ENCODE results near the gene RAP1GAP. TPM values are rescaled to one million over a fixed set of nuclear protein-coding genes. Genes with fewer than 3 reads are reported as not detected.
"Not testable (repeated sequence)": the region's sequence is repeated elsewhere in the genome, so short reads cannot be mapped to it uniquely, and the experiment has no call there.

Gene RAP1GAP
- total RNA-seq, 1 donor from 2014 or later = 18.8 TPM

DNA sequence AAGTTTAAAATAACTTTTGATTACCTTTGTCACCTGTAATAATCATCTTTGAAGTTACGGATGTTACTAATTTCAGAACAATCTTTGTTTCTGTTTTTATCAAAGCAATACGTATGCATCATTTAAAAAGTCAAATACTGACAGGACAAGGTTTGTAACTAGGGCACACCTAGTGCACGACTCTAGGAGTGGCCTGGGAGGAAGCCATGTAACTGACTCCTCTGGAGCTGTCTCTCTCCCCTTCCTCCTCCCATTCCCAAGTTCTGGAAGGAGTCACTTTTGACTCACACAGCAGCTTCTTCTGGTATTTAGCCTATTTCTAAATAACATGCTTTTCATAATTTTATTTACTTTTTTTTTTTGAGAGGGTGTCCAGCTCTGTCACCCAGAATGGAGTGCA, 11.8 kb upstream of the RAP1GAP start:
- FAIRE-seq (no peak), DNase-seq (ENCODE audit: low spot score in 2 of 2) (no peak)

DNA sequence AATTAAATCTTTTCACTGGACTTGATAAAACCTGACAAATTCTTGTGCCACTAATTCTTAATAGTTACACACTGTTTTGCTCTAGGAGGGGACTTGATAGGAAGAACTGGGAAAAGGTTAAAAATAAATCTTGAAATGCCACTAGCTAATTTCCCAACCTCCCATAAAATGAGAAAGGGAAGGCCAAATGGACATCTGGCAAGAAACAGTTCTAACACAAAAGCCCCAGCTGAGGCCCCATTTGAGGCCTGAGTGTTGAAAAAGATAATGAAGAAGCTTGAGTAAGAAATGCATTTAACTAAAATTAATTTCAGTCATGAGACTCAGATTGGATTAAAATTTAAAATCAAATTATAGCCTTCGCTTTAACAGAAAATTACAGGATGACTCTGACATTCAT, 11.2 kb upstream of the RAP1GAP start:
- no peak for DNase-seq (ENCODE audit: low spot score in 2 of 2)
- no peak for FAIRE-seq

DNA sequence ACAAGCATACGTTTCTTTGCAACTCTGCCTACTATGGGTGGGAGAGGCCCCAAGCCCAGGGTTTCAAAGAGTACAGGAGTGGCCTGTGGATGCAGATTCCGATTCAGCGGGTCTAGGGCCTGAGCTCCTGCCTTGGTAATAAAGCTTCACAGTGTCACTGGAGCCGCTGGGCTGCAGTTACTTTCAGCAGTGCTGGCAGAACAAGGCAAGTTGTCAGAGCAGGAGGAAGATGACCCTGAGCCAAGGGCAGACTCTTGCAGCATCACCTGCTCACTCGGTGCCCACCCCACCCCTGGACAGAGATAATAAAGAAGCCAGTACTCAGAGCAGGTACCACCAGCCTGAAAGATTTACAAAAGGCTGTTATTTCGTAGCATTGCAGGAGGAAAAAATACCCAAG, 8.0 kb upstream of the RAP1GAP start:
- FAIRE-seq (no peak), DNase-seq (ENCODE audit: low spot score in 2 of 2) (no peak)

DNA sequence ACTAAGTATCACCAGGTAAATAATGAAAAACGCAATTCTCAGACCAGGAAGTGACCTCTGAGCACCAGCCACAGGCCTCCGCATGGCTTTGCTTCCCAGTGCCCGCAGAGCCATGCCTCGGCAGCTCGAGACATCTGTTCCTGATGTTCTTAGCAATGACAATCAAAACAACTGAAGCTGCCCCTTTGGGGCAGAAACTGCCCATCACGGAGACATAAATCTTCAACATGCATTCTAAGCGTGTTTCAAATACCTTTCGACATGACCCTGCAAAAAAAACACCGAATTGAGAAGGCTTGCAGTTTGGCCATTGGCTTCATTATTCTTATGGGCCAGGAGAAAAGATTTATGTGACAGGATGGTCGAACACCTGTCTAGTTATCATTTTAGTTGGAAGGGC, 5.8 kb upstream of the RAP1GAP start:
- DNase-seq (ENCODE audit: low spot score in 2 of 2) = no peak
- FAIRE-seq = no peak

DNA sequence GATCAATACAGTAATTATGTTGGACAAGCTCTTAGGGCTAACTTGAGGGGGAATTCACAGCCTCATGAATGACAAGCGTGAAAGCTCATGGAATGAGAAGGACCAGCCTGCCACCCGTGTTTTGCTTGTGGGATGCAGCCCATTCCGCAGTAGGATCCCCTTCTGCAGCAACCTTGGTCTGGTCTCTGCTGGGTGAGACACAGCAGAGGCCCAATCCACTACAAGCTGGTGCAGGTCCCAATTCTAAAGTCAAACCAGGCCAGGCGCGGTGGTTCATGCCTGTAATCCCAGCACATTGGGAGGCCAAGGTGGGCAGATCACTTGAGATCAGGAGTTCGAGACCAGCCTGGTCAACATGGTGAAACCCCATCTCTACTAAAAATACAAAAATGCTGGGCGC, 4.7 kb upstream of the RAP1GAP start:
- FAIRE-seq = not testable (repeated sequence)

DNA sequence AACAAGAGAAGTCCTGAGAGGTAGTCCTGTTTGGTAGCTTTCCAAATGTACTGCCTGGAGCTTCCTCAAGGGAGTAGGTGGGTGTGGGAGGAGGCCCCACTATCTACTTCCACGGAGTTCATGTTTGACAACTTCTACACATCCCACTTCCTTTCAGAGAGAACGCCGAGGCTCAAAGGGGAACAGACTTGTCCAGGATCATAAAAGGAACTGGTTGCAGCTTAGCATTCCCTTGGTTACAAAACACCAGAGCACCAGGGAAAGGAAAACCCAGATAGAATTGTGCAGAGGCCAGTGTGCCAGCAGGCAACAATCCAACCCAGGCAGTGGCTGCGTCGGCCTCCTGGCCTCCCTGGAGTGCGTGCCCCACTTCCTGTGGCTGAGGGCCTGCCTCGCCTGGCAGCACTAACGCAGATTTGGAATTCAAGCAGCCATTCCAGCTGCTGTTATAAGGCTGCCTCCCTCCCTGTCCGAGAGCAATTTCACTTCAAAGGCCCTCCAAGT, 4.2 kb upstream of the RAP1GAP start:
- no peak for FAIRE-seq

More for the DNA sequence above, 4.7 kb upstream of the RAP1GAP start:
- DNase-seq (ENCODE audit: low spot score in 2 of 2) = not testable (repeated sequence)

DNA sequence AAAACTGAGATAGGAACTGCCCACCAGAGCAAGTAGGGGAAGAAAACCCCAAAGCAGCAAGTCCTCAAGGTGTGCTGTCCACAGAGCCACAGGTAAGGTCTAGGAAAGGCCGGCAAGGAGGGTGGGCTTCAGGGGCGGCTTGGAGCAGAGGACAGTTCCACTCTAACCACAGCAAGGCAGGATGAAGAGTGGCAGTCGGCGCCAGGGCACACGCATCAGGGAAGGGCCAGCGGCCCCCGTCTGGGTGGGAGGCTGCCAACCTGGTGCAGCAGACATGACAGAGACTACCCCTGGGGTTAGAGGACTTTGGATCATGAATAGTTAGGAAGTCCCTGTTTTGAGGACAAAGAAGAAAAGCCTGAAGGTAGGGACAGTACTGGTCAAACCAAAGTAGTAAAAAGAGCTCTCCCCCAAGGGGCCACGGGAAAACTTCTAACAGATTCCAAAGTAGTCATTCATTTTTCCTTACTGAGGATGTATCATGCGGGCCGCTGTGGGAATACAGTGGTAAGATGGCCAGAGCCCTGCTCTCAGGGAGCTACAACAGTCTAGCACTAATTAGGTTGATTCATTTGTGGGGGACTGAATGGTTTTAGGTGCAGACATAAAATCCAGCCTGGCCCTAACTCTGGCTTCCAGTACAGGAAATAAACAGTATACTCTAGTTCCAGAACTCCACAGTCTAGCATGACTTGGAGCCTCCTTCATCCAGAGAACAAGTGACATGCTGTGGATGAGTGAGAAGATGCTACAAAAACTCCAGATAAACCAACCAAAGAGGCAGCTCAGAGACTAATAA, 3.5 kb upstream of the RAP1GAP start:
- DNase-seq (ENCODE audit: low spot score in 2 of 2) (no peak), FAIRE-seq (no peak)

More for the DNA sequence above, 4.2 kb upstream of the RAP1GAP start:
- DNase-seq (ENCODE audit: low spot score in 2 of 2) = peak in 1 of 2 donors; percentile 33

DNA sequence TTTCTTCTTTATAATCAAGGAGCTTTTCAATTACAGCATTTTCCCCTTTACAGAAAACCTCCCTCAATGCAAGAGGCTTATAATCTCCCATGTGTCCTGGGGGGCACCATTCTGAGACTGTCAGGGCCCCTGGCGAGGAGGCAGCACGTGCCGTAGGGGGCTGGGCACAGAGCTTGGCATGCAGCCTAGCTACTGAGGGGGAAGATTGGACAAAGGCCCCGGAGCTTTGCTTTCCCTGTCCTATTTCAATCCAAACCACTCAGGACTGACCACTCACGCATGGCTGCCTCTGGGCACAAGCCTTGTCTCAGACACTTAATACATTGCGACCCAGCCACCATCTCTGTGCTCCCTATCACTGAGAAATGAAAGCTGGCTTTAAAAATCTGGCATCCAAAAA, 2.8 kb upstream of the RAP1GAP start:
- FAIRE-seq (no peak), DNase-seq (ENCODE audit: low spot score in 2 of 2) (no peak)

DNA sequence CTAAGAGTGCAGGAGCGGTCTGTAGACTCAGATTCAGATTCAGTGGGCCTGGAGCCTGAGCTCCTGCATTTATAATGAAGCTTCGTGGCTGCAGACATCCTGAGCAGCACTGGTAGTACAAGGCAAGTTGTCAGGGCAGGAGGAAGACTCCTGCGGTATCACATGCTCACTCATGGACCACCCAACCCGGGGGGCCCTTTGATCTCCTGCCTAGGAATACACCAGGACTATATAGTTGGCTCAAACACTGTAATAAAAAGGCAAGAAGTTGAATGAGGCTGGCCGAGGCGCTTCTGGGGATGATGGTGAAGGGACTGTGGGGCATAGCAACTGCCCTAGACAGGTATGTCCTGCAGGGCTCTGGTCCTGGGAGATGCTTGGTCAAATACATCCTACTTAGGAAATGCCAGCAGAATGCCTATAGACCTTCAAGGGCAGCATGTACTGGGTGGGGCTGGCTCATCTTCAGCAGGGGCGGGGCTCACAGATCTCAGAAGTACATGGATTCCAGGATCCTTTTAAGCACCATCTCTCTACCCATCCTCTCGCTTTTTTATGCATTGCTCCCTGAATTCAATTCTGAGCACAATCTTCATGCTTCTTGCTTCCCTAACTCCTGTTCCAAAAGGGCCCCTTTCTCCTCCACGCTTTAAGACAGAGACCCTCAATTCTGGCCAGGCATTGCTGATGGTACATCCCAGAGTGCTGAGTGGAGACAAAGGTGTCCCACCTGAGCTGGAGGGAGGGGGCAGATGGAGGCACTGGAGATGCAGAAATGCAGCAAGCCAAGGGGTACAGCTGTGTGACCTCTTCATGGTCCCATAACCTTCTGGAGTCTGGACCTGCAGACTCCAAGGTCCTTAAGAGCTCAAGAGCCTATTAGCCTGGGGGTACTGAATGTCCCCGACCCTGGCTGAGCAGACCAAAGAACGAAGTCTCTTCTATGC, 2.1 kb upstream of the RAP1GAP start:
- FAIRE-seq (no peak), DNase-seq (ENCODE audit: low spot score in 2 of 2) (no peak)

DNA sequence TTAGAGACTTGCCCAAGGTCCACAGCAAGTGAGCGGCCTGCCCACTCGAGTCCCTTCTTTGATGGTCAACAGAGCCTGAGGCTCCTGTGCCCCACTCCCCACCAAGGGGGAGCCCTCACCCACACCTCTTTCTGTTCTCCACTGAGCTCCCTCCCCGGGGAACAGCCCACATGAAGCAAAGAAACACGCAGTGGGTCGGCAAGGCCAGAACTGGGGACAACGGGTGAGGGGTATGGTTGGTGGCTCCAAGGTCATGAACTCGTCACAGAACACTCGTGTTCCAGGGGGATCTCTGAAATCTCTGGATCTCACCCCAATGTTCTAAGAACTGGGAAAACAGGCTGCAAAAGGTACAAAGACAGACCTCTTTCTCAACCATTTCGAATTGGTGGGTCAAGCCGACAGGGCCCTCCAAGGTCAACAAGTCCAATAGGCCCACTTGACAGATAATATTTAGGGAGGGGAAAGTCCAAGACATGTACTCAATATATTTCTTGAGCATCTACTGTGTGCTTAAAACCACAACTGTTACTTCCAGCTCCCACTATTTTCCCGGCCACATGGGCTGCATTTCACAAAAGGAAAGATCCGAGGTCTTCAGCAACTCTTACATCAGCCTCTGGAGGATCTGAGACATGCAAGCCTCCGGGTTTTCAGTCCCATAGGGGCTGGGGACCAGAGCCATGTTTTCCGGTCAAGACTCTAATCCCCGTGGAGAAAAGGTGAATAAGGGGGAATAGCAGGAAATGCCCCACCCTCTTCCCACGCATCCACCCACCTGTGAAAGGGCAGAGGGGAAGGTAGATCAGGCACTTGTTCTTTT, 1.1 kb upstream of the RAP1GAP start:
- FAIRE-seq (no peak), DNase-seq (ENCODE audit: low spot score in 2 of 2) (peak in 1 of 2 donors; percentile 12)

DNA sequence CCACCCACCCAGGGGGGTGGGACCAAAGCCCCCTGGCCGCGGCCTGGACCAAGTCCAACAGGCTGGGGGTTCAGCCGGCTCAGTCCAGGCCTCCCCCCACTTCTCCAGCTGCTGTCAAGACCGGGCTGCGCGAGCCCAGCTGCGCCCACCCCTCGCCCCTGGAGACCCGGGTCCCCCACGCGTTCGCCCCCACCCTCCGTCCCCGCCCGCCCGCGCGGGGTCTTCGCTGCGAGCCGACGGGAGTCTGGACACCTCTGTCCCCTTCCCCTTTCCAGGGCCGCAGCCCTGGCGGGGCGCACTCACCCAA, 253 bp downstream of the RAP1GAP start:
- no peak for DNase-seq (ENCODE audit: low spot score in 2 of 2)
- no peak for FAIRE-seq

DNA sequence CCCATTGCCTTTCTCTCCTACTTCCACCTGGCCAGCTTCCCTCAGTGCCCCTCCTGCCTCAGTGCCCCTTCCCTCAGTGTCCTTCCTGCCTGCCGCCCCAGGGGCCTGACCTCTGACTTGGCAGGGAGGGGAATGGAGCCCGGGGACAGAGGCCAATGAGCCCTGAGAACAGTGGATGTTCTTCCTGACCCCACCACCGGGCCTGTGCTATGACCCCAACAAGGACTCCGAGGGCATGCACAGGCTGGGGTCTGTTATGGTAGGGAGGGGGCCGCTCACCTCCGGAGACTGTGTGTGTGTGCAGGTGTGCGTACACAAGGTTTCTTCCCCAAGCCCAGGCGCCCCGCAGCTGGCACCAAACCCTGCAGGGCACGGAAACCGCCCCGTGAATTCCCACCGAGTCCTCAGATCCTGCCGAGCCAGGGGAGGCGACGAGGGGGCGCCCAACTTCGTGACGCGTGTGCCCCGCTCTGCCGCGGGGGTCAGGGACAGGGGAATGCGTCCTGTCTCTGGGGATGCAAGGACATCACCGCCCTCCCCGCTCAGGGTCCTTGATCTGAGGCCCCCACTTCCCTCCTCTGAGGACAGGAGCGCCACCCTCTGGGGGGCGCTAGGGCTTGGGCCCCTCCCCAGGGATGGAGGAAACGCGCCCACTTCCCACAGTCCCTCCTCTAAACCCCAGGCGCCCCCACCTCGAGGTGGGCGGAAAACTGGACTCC, 766 bp downstream of the RAP1GAP start:
- no peak for FAIRE-seq
- peak in 1 of 2 donors; percentile 32 for DNase-seq (ENCODE audit: low spot score in 2 of 2)

DNA sequence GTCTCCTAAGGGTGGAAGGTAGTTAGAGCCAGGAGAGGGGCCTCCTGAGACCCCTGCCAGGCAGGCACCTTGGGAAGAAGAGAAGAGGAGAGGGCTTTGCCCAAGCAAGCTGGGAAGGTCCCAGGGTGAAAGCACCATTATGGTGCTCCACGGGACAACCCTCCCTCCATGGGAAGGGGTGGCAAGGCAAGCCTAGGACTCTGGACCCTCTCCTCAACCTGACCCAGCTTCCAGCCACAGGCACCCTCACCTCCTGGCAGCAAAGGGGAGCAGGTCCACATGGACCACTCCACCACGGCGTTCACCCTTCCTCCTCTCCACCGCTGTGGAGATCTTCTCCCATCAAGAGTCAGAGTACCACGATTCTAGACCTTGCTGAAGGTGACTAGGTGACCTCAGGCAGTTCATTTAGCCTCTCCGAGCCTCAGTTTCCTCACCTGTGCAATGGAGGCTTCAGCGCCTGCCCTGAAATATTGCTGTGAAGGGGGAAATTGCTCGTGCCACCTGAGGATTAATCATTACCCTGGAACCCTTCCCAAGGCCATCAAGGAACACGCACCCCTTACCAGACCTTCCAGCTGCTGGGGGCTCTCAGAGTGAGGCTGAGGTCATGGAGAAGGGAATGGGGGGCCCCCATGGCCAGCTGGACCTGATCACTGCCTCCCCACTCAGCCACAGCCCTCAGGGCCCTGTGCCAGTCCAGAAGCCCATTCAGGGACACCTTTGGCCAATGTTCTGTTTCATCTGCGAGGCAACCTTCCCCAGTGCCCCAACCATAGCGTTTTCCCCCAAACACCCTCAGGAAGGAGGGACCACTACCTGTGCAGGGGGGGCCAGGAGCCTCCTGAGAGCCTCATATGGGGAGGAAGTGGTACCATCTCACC, 1.6 kb downstream of the RAP1GAP start:
- FAIRE-seq = no peak
- DNase-seq (ENCODE audit: low spot score in 2 of 2) = no peak

DNA sequence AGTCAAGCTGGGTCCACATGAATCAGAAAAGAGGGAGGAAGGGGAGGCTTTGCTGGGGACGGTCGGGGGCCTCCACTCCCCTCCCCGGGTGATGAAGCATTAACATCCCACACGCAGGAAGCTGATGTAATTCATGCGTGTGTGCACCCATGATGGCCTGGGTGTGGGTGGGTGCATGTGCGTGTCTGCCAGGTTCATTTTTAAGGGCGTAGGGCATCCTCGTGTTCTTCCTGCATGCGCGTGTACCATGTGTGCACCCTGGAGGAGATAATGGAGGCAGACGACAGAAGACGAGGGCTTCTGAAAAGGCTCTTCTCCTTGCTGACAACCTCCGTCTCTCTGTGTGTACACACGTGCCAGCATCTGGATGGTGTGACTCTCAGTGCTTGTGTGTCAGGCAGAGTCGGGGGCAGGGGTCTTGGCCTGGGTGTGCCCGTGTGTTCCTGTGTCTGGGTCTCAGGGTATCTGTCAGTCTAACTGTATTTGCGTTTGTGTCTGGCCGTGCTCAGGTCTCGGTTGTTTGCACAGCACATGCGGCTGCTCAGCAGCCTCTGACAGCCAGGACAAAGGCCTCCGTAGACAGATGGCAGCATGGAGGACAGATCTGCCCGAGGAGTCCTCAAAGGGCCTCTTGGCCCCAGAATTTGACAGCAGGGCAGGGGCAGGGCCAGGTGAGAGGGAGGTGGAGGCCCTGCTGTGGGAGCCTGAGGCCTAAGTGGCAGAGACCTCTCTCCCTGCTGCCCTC, 2.4 kb downstream of the RAP1GAP start:
- DNase-seq (ENCODE audit: low spot score in 2 of 2) = no peak
- FAIRE-seq = no peak

DNA sequence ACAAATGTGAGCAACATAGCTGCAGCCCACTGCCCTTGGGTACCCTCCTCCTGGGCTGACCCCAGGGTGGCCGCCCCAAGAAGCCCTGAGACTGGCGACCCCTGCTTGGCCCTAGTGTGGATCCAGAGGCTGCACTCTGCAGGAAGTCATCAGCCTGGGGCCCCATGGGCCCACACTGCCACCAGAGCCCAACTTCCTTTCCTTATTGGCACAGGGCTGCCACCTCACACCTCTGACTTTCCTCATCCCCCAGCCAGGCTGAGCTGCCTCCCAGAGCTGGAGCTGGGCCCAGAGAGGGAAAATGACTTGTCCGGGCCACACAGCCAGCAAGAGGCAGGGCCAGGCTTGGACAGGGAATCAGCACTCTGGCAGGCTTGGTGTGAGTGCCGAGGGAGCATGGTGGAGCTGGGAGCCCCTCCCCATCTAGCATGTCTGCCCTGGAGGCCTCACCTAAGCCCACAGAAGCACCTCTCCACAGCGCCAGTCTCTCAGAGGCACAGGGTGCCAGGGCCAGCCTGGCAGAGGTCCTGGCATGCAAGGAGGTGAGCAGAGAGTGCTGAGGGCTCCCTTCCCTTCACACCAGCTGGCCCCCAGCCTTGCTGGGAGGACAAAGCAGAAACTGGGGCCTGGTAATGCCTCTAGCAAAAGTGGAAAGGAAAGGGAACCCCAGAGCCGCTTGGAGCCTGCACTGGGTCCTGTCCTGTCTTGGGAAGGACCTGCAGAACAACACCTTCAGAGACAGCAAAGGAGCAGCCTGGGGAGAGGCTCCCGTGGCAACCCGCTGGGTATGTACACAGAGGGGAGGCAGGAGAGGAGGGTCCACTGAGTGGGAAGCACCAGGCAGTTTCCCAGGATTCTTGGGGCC, 3.2 kb downstream of the RAP1GAP start:
- DNase-seq (ENCODE audit: low spot score in 2 of 2) (no peak), FAIRE-seq (no peak)

DNA sequence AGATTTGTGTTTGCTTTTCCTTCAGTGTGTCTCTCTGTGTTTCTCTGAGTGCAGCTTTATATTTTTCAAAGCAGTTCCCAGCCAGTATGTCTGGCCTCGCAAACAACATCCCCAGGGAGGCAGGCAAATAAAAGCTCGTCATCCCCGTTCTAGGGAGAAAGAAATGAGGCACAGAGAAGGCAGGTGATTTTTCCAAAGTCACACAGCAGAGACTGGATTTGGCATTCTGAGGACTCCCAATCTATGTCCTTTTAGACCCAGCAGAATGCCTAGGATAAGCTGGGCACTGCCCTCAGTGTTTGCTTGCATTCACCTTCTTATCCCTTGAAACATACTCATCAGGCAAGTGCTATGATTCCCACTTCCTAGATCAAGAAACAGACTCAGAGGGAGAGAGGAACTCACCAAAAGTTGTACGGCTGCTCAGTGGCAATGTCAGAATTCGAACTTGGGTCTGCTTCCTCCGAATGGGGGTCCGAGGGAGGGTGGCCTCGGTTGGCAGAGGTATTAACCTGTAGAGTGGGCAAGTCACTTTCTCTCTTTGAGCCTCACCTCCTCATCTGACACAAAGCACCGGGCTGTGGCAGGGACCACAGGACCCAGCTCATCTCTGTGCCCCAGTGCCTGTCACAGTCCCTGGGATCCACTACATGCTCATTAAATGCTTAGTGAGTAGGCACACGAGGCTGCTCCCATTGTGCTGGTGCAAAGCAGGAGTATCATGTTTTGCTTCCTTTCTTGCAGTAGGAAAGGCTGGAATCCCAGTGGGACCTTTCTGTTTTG, 4.2 kb downstream of the RAP1GAP start:
- FAIRE-seq = no peak
- DNase-seq (ENCODE audit: low spot score in 2 of 2) = no peak
